GM18498 (cell line): ENCODE results near the gene DMD.
"Not testable (repeated sequence)": the region's sequence is repeated elsewhere in the genome, so short reads cannot be mapped to it uniquely, and the experiment has no call there.

Source experiments
- ATAC-seq: cut with Tn5 transposase; IDR thresholded peaks from one replicate; pipeline ENCODE4 v1.9.1; 2021; ENCODE audit warnings: mild to moderate bottlenecking, moderate library complexity; ENCODE audit not compliant: unreplicated experiment

Gene DMD

DNA sequence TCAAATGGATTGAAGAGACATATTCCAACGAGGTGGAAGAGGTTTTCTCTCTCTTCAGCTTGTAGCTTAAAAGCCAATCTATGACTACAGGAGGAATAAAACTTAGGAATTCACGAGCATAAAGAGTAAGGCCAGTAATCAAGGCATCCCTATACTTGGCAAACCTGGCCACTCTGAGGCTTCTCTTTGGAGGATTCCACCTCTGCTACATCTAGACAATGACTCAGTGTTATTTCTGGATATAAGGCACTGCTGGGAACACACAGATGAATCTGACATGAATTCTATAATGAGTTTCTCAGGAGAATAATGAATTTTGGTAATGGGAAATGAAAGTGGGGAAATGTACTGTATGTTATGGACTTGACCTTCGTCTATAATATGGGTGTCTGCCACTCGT is 1123.7 kb downstream of the DMD start:
- no peak for ATAC-seq

GRCh38 chrX:32084757-32085156 is 1126.6 kb downstream of the DMD start:
- no peak for ATAC-seq

GRCh38 chrX:32048285-32048684 is 1163.1 kb downstream of the DMD start:
- ATAC-seq = no peak

- ATAC-seq = no peak
Observed at GRCh38 chrX:32045149-32045548, 1166.2 kb downstream of the DMD start.

GRCh38 chrX:32041181-32041580 is 1170.2 kb downstream of the DMD start:
- ATAC-seq = no peak

- no peak for ATAC-seq
Observed at GRCh38 chrX:32026772-32027171, 1184.6 kb downstream of the DMD start.

GRCh38 chrX:32024072-32024471 is 1187.3 kb downstream of the DMD start:
- no peak for ATAC-seq

GRCh38 chrX:32016195-32016594 is 1195.2 kb downstream of the DMD start:
- no peak for ATAC-seq

DNA sequence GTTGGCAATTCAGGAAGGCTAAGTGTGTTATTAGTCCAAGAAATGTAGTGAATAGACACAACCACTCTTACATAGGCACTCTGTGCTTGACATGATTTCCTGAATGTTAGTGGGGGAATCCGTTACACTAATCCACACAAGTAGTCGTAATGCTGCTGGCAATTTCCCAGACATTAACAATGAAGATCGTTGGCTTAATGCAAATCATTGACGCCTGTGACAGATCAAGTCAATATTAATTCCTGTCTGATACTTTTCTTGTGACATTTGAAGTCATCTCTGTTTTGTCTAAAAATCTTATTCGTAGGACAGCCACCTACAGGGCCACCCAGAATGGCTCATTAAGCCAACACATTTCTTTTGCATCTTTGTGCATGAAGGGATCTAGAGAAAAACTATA is 1200.4 kb downstream of the DMD start:
- no peak for ATAC-seq

DNA sequence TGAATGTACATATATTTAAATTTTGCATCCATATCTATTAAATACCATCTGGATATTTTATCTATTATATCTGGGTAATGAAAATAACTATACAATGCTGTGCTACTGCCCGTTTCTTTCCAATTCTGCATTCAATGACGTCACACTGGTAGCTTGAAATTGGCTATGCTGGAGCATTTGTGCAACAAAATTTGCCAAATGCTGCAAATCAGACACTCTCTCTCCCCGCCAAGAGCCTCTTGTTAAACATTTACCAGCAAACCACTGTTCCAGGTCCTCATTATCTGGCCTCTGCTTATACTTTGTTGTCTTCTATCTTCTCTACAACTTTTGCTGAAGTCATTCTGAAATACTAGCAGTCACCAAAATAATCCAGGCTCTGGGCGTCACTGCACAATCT is 1201.1 kb downstream of the DMD start:
- ATAC-seq = no peak

DNA sequence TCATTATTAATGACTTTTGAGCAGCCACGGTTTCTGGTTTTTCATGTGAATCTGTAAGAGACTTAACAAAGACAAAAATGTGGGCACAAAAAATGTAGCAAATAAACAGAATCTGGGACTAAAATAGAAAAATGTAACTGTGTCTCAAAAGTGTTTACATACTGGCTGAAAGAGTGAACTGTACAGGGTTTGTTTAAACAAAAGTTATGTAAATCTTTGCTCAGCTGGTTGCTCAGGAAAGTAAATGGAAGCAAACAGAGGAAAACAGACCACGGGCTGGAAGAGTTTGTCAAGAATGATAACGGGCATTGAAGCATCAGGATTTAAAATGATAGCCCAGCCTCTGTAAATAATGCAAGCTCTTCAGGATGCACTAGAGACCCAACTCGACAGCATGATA is 1217.7 kb downstream of the DMD start:
- no peak for ATAC-seq

DNA sequence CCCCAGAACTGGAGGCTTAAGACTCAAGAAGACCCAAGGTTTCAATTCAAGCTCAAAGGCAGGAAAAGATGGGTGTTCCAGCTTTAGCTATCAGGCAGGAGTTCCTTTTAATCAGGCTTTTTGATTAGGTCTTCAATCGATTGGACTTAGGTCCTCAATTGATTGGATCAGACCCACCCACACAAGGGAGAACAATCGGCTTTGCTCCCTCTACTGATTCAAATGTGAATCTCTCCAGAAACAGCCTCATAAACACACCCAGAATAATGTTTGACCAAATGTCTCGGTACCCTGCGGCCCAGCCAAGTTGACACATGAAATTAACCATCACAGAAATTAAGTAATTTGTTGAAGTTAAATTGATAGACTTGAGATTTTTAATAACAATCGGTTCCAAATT is 1222.4 kb downstream of the DMD start:
- no peak for ATAC-seq

GRCh38 chrX:31981546-31982062 is 1229.7 kb downstream of the DMD start:
- ATAC-seq = no peak

DNA sequence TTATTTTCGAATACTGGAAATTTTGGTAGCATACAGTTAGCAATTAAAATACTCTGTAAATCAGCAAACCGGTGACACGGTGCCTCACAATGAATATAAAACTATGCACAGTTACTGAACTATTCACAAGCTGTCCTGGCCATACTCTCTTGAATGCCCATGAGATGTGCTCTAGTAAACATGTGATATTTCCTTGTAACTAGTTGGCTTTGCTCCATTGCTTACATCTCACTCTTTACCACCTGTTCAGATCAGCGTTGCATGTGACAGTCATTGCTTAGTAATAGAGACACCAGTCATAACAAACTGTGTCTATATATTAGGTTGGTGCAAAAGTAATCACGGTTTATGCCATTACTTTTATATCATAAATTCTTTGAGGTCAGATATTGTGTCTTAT is 1241.6 kb downstream of the DMD start:
- ATAC-seq = no peak

DNA sequence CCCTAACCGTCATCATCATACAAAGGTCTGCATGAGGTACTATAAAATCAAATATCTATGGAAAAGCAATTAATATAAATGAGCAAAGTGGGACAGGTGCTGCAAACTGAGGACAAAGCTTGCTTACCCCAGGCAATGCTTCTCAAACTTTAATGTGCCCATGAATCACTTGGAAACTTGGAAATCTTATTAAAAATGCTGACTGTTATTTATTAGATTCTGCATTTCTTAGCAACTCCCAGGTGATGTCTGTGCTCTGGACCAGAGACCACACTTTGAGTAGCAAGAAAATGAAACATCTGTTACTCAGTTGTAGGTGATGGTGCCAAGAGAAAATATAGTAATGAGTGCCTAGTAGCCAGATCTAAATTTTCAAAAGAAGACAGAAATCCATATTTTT is 1249.1 kb downstream of the DMD start:
- ATAC-seq = no peak

DNA sequence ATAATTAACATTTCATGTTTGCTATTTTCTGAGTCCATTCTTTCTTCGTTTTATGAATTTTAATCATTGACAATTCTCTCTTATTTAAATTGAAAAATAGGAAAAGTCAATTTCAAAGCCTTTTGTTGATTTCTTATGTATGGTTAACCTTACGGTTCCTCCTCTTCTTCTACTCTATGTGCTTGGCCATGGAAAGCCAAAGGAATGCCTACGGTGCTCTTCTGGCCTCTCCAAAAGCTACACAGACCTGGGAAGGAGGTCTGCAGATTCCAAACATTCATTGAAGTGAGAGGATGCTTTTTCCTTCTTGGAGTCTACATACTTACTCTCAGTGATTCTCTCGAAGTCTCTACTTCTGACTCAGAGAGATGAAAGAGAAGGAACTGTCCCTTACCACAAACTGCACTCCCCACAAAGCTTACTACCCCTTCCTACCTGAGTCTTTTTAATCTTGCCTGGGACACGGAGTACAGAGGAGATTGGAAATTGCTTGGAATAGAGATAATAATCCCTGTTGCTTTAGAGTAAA is 1276.4 kb downstream of the DMD start:
- ATAC-seq = no peak

DNA sequence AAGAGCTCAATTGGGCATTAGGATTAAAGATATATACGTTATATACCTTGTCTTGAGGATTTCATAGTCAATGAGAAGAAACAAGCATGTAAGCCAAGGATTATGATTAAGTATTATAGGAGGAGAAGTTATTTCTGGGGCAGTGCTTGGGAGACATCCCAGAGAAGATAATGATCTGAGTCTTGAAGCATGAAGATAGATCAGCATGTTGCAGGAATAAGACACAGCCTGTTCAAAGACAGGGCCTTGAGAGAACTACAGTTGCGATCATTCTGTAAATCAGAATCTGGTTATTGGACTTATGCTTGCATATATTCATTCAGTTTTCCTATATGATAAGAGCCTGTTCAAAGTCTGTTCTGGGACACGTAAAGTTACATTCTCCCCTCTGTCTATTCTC is 1277.3 kb downstream of the DMD start:
- no peak for ATAC-seq

GRCh38 chrX:31932769-31933168 is 1278.6 kb downstream of the DMD start:
- ATAC-seq = no peak

DNA sequence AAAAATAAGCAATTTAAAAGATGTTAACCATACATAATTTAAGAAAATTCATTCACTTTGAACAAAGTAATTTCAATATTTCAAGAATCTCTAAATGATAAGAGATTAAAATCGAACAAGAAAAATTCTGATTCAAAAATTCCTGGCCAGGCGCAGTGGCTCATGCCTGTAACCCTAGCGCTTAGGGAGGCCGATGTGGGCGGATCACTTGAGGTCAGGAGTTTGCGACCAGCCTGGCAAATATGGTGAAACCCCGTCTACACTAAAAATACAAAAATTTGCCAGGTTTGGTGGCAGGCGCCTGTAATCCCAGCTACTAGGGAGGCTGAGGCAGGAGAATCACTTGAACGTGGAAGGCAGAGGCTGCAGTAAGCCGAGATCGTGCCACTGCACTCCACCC is 1279.0 kb downstream of the DMD start:
- ATAC-seq = not testable (repeated sequence)

GRCh38 chrX:31931225-31931624 is 1280.1 kb downstream of the DMD start:
- no peak for ATAC-seq

GRCh38 chrX:31929366-31929765 is 1282.0 kb downstream of the DMD start:
- ATAC-seq = no peak

- ATAC-seq = no peak
Observed at GRCh38 chrX:31921236-31921635, 1290.1 kb downstream of the DMD start.

GRCh38 chrX:31909850-31910572 is 1301.3 kb downstream of the DMD start:
- no peak for ATAC-seq
